Activated naive CD8-positive, alpha-beta T cell treated with anti-CD3 and anti-CD28 coated beads, Interleukin-2, amount 10 ng/mL, durations not matched to agents 7 days and 5 days (primary cell): ENCODE measurements around the gene MYCN. TPM values are rescaled to one million over a fixed set of nuclear protein-coding genes. Genes with fewer than 3 reads are reported as not detected.

ENCODE experiments used
- ATAC-seq: fragments of 150-1000 bp; cut with Tn5 transposase; one replicate; pipeline ENCODE4 v1.10.0; 2021; ENCODE audit warnings: low read depth, moderate library complexity
- POLR2A ChIA-PET: fragments of 350-600 bp; sonication (Branson Sonifier 250); formaldehyde crosslinking; loops from one replicate; lab custom pipeline; 2021; ENCODE audit warnings: antibody characterized with exemption; lab: Charles Lee
- DNase-seq: peaks from one replicate; pipeline ENCODE4 v3.0.0; 2021
- H3K27ac Mint-ChIP-seq: one replicate; pipeline ENCODE4 v1.8.0; 2022; ENCODE audit warnings: mild to moderate bottlenecking, mixed read lengths
- H3K27me3 Mint-ChIP-seq: one replicate; pipeline ENCODE4 v1.8.0; 2022; ENCODE audit warnings: mild to moderate bottlenecking, moderate library complexity, mixed read lengths
- H3K36me3 Mint-ChIP-seq: one replicate; pipeline ENCODE4 v1.8.0; 2021; ENCODE audit warnings: mild to moderate bottlenecking, mixed read lengths
- H3K4me1 Mint-ChIP-seq: one replicate; pipeline ENCODE4 v1.8.0; 2021; ENCODE audit warnings: mixed read lengths
- H3K4me3 Mint-ChIP-seq: one replicate; pipeline ENCODE4 v1.8.0; 2022; ENCODE audit warnings: mild to moderate bottlenecking, moderate library complexity, mixed read lengths
- H3K9me3 Mint-ChIP-seq: one replicate; pipeline ENCODE4 v1.8.0; 2021; ENCODE audit warnings: mixed read lengths
- total RNA-seq, 2 experiments: library from RNA; stranded (reverse); gene quantifications; one replicate each; pipeline ENCODE4 v1.2.3, GENCODE V29; 2021

Gene MYCN
- total RNA-seq, 2 experiments from 2014 or later, result not detected

DNA sequence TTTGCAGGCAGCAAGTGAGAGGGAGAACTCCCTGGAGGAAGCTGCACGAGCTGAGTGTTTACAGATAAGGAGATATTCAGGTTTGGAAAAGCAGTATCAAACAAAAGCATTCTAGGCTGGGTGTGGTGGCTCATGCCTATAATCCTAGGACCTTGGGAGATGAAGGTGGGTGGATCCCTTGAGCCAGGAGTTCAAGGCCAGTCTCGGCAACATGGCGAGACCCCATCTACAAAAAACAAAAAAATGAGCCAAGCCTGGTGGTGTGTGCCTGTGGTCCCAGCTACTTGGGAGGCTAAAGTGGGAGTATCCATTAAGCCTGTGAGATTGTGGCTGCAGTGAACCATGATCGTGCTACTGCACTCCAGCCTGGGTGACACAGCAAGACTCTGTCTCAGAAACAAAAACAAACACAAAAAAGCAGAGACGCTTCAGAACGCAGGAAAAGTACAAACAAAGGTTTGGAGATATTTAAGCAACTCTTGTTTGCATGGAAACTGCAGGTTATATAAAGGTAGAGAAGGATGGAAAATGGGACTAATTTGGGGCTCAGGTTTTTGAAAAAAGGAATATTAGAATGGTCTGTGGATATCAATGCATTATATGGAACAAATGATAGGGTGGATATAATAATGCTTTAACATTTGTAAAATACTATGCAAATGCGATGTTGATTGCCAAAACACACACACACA lies 31.6 kb downstream of the MYCN start:
- no peak for DNase-seq
- Mint-ChIP-seq H3K4me3 (no peak overlapping the region), H3K27me3 (no peaks in the 10 kb centered on the region), H3K4me1 (peaks cover 2% of the 10 kb centered on the region), H3K36me3 (no peaks in the 10 kb centered on the region), H3K9me3 (peaks cover 2% of the 10 kb centered on the region), H3K27ac (no peak overlapping the region)
- ATAC-seq, result no peak
- POLR2A ChIA-PET, result no interaction called here

GRCh38 chr2:15973481-15974401 lies 33.4 kb downstream of the MYCN start:
- no peaks in the 10 kb centered on the region for H3K36me3 Mint-ChIP-seq
- no peak for DNase-seq
- no peaks in the 10 kb centered on the region for H3K4me1 Mint-ChIP-seq
- H3K27ac Mint-ChIP-seq, result no peak overlapping the region
- POLR2A ChIA-PET, result no interaction called here
- no peak for ATAC-seq
- no peak overlapping the region for H3K4me3 Mint-ChIP-seq
- peaks cover 2% of the 10 kb centered on the region for H3K9me3 Mint-ChIP-seq
- no peaks in the 10 kb centered on the region for H3K27me3 Mint-ChIP-seq

DNA sequence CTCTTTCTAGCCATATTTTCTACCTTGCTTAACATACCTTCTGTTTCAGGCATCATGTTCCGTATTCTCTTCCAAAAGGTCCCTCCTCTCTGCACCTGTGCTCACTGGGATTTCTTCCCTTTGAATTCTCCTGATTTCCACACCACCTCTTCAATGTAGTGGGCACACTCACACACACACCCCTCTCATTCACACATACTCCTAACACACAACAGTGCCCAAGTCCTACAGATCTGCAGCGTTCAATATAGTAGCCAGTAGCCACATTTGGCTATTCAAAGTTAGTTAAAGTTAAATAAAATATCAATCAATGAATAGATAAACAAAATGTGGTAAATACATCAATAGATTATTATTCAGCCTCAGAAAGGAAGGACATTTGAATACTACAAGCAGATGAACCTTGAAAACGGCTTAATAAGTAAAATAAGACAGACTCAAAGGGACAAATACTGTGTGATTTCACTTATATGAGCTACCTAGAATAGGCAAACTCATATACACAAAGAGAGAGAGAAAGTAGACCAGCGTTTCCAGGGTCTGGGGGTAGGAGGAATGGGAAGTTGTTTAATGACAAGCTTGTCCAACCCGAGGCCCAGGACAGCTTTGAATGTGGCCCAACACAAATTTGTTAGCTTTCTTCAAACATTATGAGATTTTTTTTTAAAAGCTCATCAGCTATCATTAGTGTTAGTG lies 34.4 kb downstream of the MYCN start:
- Mint-ChIP-seq H3K27ac (no peak overlapping the region), H3K36me3 (no peaks in the 10 kb centered on the region), H3K9me3 (peaks cover 2% of the 10 kb centered on the region), H3K4me1 (no peaks in the 10 kb centered on the region), H3K4me3 (no peak overlapping the region), H3K27me3 (no peaks in the 10 kb centered on the region)
- no peak for ATAC-seq
- no peak for DNase-seq
- POLR2A ChIA-PET, result no interaction called here

GRCh38 chr2:15975261-15975600 lies 34.9 kb downstream of the MYCN start:
- Mint-ChIP-seq H3K27me3 (no peaks in the 10 kb centered on the region), H3K4me3 (no peak overlapping the region), H3K4me1 (no peaks in the 10 kb centered on the region), H3K36me3 (no peaks in the 10 kb centered on the region), H3K27ac (no peak overlapping the region), H3K9me3 (peaks cover 2% of the 10 kb centered on the region)
- no peak for ATAC-seq
- POLR2A ChIA-PET, result no interaction called here
- DNase-seq, result no peak

DNA sequence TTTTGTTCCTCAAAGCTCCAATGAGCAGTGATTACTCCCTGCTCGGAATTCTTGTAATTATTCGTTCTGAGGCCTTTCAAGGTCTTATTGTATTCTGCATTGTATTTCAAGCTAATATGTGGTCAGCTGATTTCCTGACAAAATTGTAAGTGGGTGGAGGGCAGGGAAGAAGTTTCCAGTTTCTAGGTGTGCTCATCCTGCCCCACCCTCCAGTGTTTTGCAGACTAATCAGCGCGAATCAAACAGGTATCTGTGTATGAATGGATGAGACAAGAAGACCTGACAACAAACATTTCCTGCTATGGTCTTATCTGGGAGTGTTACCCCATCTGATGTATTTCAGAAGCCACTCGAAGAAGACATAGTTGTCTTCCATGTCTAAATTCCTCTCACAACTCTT lies 35.3 kb downstream of the MYCN start:
- Mint-ChIP-seq H3K27ac (no peak overlapping the region), H3K27me3 (no peaks in the 10 kb centered on the region), H3K9me3 (peaks cover 2% of the 10 kb centered on the region), H3K4me3 (no peak overlapping the region), H3K4me1 (no peaks in the 10 kb centered on the region), H3K36me3 (no peaks in the 10 kb centered on the region)
- no peak for DNase-seq
- POLR2A ChIA-PET, result no interaction called here
- ATAC-seq, result no peak

DNA sequence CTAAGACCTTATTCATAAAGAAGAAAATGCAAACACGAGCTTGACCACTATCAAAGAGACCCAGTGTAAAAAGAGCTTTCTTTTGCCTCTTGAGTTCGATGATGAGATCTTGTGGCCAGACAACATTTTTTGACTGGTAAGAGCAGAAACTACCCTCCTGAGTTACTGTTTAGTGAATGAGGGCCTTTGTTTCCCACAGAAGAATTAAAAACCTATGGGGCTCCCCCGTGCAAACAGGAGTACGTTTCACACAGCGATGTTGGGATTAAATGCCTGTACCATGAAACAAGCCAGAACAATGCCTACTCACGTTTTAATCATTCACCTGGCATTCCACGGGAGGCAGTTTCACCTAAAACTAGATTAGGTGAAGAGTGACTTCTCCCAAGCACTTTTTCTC lies 36.0 kb downstream of the MYCN start:
- no peak for ATAC-seq
- Mint-ChIP-seq H3K9me3 (peaks cover 2% of the 10 kb centered on the region), H3K27ac (no peak overlapping the region), H3K27me3 (no peaks in the 10 kb centered on the region), H3K4me1 (no peaks in the 10 kb centered on the region), H3K4me3 (no peak overlapping the region), H3K36me3 (no peaks in the 10 kb centered on the region)
- POLR2A ChIA-PET, result no interaction called here
- no peak for DNase-seq

GRCh38 chr2:15979051-15979758 lies 38.9 kb downstream of the MYCN start:
- Mint-ChIP-seq H3K36me3 (no peaks in the 10 kb centered on the region), H3K4me3 (no peak overlapping the region), H3K4me1 (peaks cover 2% of the 10 kb centered on the region), H3K27ac (no peak overlapping the region), H3K27me3 (no peaks in the 10 kb centered on the region), H3K9me3 (peaks cover 2% of the 10 kb centered on the region)
- POLR2A ChIA-PET, result no interaction called here
- no peak for ATAC-seq
- no peak for DNase-seq

GRCh38 chr2:15979759-15980604 lies 39.6 kb downstream of the MYCN start:
- Mint-ChIP-seq H3K27me3 (no peaks in the 10 kb centered on the region), H3K9me3 (no peaks in the 10 kb centered on the region), H3K4me3 (no peak overlapping the region), H3K27ac (no peak overlapping the region), H3K4me1 (peaks cover 2% of the 10 kb centered on the region), H3K36me3 (no peaks in the 10 kb centered on the region)
- DNase-seq (no peak), ATAC-seq (no peak)
- POLR2A ChIA-PET, result no interaction called here

DNA sequence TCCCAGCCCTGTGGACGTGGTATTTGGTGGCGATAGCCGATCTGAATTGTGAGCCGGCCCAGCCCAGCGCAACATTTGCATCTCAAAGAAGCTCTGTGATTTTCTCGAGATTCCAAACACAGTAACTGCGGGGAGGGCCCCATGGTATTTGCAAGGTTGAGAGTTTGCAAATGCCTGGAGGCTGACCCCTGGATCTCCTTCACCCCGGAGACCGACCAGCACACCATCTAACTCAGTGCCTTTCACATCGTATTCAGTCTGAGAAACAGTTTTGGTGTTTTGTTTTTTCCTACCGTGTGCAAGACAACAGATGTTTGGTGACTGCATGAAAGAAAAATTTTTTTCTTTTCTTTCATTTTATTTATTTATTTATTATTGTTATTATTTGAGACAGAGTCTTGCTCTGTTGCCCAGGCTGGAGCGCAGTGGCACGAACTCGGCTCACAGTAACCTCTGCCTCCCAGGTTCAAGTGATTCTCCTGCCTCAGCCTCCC lies 40.3 kb downstream of the MYCN start:
- Mint-ChIP-seq H3K4me3 (no peak overlapping the region), H3K4me1 (peaks cover 2% of the 10 kb centered on the region), H3K27ac (no peak overlapping the region), H3K27me3 (no peaks in the 10 kb centered on the region), H3K36me3 (no peaks in the 10 kb centered on the region), H3K9me3 (no peaks in the 10 kb centered on the region)
- no peak for DNase-seq
- POLR2A ChIA-PET, result no interaction called here
- ATAC-seq, result no peak

DNA sequence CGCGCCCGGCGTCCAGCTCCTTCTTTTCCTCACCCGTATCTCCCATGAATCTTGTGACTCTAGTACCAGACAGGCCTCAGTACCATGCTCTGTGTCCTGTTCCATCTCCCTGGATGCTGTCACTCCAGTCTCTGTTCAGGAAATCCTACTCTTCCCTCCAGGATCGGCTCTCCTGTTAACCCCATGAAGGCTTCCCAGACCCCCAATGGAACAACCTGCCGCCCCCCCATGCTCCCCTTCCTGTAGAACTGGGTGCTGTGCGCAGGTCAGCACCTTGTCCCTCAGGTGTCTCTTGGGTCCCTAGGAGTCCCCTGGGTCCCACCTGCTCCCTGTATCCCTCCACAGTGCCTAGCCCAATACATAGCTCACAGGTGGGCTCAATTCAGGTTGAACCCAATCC lies 41.3 kb downstream of the MYCN start:
- H3K4me1 Mint-ChIP-seq, result peaks cover 2% of the 10 kb centered on the region
- no peaks in the 10 kb centered on the region for H3K27me3 Mint-ChIP-seq
- no peaks in the 10 kb centered on the region for H3K36me3 Mint-ChIP-seq
- H3K9me3 Mint-ChIP-seq, result no peaks in the 10 kb centered on the region
- DNase-seq (no peak), ATAC-seq (no peak)
- POLR2A ChIA-PET, result no interaction called here
- no peak overlapping the region for H3K4me3 Mint-ChIP-seq
- H3K27ac Mint-ChIP-seq, result no peak overlapping the region

- Mint-ChIP-seq H3K27ac (no peak overlapping the region), H3K4me3 (no peak overlapping the region), H3K4me1 (peaks cover 2% of the 10 kb centered on the region), H3K36me3 (no peaks in the 10 kb centered on the region), H3K27me3 (no peaks in the 10 kb centered on the region), H3K9me3 (no peaks in the 10 kb centered on the region)
- DNase-seq (no peak), ATAC-seq (no peak)
- POLR2A ChIA-PET, result no interaction called here
Observed at GRCh38 chr2:15982285-15983044, 42.1 kb downstream of the MYCN start.

DNA sequence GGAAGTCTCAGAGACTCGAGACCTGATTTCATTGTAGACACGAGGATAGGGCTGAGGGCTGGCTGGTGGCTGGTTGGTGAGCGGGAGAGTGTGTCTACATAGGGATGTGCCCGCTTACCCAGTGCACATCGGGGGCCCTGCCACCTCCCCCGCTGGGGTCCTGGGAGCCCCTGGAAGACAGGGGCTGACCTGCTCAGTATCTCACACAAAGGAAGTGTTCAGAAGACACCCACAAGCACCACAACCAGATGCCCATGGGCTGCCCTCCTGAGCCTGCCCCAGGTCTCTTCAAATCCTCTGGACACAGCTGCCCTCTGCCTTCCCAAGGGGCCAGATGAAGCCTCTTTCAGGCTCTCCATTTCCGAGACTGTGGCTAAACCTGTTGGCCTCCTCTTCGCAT lies 43.1 kb downstream of the MYCN start:
- Mint-ChIP-seq H3K36me3 (no peaks in the 10 kb centered on the region), H3K4me3 (no peak overlapping the region), H3K9me3 (no peaks in the 10 kb centered on the region), H3K27ac (no peak overlapping the region), H3K27me3 (no peaks in the 10 kb centered on the region), H3K4me1 (peaks cover 2% of the 10 kb centered on the region)
- POLR2A ChIA-PET, result no interaction called here
- ATAC-seq, result no peak
- no peak for DNase-seq
